GM12878 (cell line): ENCODE measurements around the gene HDAC8.

ENCODE experiments used
- NFIC ChIP-seq: IDR thresholded peaks from 2 replicates; pipeline ENCODE4 v1.6.1; 2012; ENCODE audit warnings: low read depth, mild to moderate bottlenecking, inconsistent platforms, low read length, moderate library complexity
- POLR2A ChIP-seq: IDR thresholded peaks from 2 replicates; pipeline ENCODE4 v1.6.1; 2011; ENCODE audit warnings: low read depth, mild to moderate bottlenecking, low read length
- ZBED1 ChIP-seq: IDR thresholded peaks from 2 replicates; pipeline ENCODE4 v1.6.1; 2016; ENCODE audit warnings: borderline replicate concordance
- TF ChIP-seq, protein P1 (sequence below): IDR thresholded peaks from 2 replicates; pipeline ENCODE4 v1.6.1; 2012; ENCODE audit warnings: low read depth, low read length, improper control_type of control experiment

DNA sequence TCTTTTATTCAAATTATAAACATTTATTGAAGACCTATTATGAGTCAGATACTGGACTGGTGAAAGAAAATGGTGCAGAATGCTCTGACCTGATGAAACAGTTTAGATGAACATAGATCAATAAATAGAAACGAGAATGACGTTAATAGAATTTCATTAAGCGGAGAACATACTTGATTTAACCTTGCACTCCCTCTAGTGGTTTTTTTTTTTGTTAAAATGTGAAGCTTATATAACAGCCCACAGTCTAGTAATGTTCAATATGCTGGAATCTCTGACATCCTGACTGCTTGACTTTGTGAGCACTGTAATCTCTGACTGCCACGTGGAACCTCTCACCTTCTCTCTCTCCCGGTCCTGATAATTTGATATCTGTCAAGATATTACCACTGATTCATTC lies 32.3 kb downstream of the HDAC8 start:
- TF ChIP-seq POLR2A (no peak), NFIC (no peak), ZBED1 (no peak)
- TF ChIP-seq, protein P1, sequence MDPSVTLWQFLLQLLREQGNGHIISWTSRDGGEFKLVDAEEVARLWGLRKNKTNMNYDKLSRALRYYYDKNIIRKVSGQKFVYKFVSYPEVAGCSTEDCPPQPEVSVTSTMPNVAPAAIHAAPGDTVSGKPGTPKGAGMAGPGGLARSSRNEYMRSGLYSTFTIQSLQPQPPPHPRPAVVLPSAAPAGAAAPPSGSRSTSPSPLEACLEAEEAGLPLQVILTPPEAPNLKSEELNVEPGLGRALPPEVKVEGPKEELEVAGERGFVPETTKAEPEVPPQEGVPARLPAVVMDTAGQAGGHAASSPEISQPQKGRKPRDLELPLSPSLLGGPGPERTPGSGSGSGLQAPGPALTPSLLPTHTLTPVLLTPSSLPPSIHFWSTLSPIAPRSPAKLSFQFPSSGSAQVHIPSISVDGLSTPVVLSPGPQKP: no peak
